ENCODE data around the gene SERPINA1. TPM values are rescaled to one million over a fixed set of nuclear protein-coding genes. Genes with fewer than 3 reads are reported as not detected.

SERPINA1 gene
- total RNA-seq, 1 donor from 2014 or later = 0.13 TPM

- peaks cover 4% of the 10 kb centered on the region for H3F3A ChIP-seq (ENCODE audit: low read depth)
- DNase-seq (ENCODE audit: low spot score) = no peak
- no peak overlapping the region for H3K4me3 ChIP-seq
- Mint-ChIP-seq H3K27ac (no peak overlapping the region), H3K4me1 (peaks cover 13% of the 10 kb centered on the region), H3K36me3 (peaks cover 2% of the 10 kb centered on the region), H3K9me3 (no peaks in the 10 kb centered on the region), H3K27me3 (ENCODE audit: insufficient read depth, low read depth) (peaks cover 3% of the 10 kb centered on the region), H3K4me3 (no peak overlapping the region)
- H3K79me2 ChIP-seq (ENCODE audit: low read depth) = no peaks in the 10 kb centered on the region
- no peaks in the 10 kb centered on the region for H3K27me3 ChIP-seq
- TF ChIP-seq EZH2phosphoT487 (IDR thresholded peaks at IDR 0.05) = no peak
- no peak overlapping the region for H3K4me2 ChIP-seq
- no peaks in the 10 kb centered on the region for H3K36me3 ChIP-seq
- no peaks in the 10 kb centered on the region for H3K9me3 ChIP-seq (ENCODE audit: low read depth)
- H3K4me1 ChIP-seq = peaks cover 4% of the 10 kb centered on the region
- H3K9ac ChIP-seq = no peak overlapping the region
- no peak overlapping the region for H2AFZ ChIP-seq (replicated peaks)
- H3K27ac ChIP-seq = no peak overlapping the region
- H4K20me1 ChIP-seq (ENCODE audit: low read depth) = no peaks in the 10 kb centered on the region
Observed at GRCh38 chr14:94380225-94381148, 7.9 kb downstream of the SERPINA1 start.

GRCh38 chr14:94379291-94380224 lies 8.8 kb downstream of the SERPINA1 start:
- no peaks in the 10 kb centered on the region for H3K79me2 ChIP-seq (ENCODE audit: low read depth)
- H3K4me3 ChIP-seq = no peak overlapping the region
- Mint-ChIP-seq H3K36me3 (peaks cover 2% of the 10 kb centered on the region), H3K9me3 (no peaks in the 10 kb centered on the region), H3K27me3 (ENCODE audit: insufficient read depth, low read depth) (peaks cover 6% of the 10 kb centered on the region), H3K27ac (no peak overlapping the region), H3K4me1 (peaks cover 22% of the 10 kb centered on the region), H3K4me3 (no peak overlapping the region)
- H4K20me1 ChIP-seq (ENCODE audit: low read depth) = no peaks in the 10 kb centered on the region
- no peaks in the 10 kb centered on the region for H3K36me3 ChIP-seq
- DNase-seq (ENCODE audit: low spot score) = no peak
- H3K9ac ChIP-seq = no peak overlapping the region
- no peak overlapping the region for H2AFZ ChIP-seq (replicated peaks)
- H3K4me2 ChIP-seq = no peak overlapping the region
- no peaks in the 10 kb centered on the region for H3K27me3 ChIP-seq
- H3F3A ChIP-seq (ENCODE audit: low read depth) = peaks cover 13% of the 10 kb centered on the region
- no peak for TF ChIP-seq EZH2phosphoT487 (IDR thresholded peaks at IDR 0.05)
- TF ChIP-seq EZH2 (IDR thresholded peaks at IDR 0.05) = no peak
- peaks cover 13% of the 10 kb centered on the region for H3K4me1 ChIP-seq
- H3K27ac ChIP-seq = no peak overlapping the region
- H3K9me3 ChIP-seq (ENCODE audit: low read depth) = no peaks in the 10 kb centered on the region

GRCh38 chr14:94378527-94379290 lies 9.7 kb downstream of the SERPINA1 start:
- DNase-seq (ENCODE audit: low spot score) = no peak
- Mint-ChIP-seq H3K36me3 (peaks cover 2% of the 10 kb centered on the region), H3K4me1 (peaks cover 31% of the 10 kb centered on the region), H3K4me3 (no peak overlapping the region), H3K9me3 (no peaks in the 10 kb centered on the region), H3K27me3 (ENCODE audit: insufficient read depth, low read depth) (peaks cover 8% of the 10 kb centered on the region), H3K27ac (no peak overlapping the region)
- no peaks in the 10 kb centered on the region for H3K36me3 ChIP-seq
- no peaks in the 10 kb centered on the region for H3K9me3 ChIP-seq (ENCODE audit: low read depth)
- H4K20me1 ChIP-seq (ENCODE audit: low read depth) = no peaks in the 10 kb centered on the region
- H3K79me2 ChIP-seq (ENCODE audit: low read depth) = no peaks in the 10 kb centered on the region
- no peak overlapping the region for H3K9ac ChIP-seq
- H3F3A ChIP-seq (ENCODE audit: low read depth) = peaks cover 13% of the 10 kb centered on the region
- H3K4me1 ChIP-seq = peaks cover 22% of the 10 kb centered on the region
- no peak overlapping the region for H3K4me3 ChIP-seq
- no peaks in the 10 kb centered on the region for H3K27me3 ChIP-seq
- H3K4me2 ChIP-seq = no peak overlapping the region
- no peak overlapping the region for H2AFZ ChIP-seq (replicated peaks)
- no peak overlapping the region for H3K27ac ChIP-seq
- no peak for TF ChIP-seq EZH2phosphoT487 (IDR thresholded peaks at IDR 0.05)
- TF ChIP-seq EZH2 (IDR thresholded peaks at IDR 0.05) = no peak
- TF ChIP-seq CTCF (IDR thresholded peaks at IDR 0.05) = no peak
